Superior temporal gyrus (tissue), 1 donor: ENCODE measurements around the gene SLC29A2.

ENCODE experiments used
- DNase-seq: peaks from one replicate; pipeline ENCODE4 v3.0.0-alpha.2; 2016; ENCODE audit errors: extremely low spot score

Gene SLC29A2

GRCh38 chr11:66371627-66372415 is at the start of gene SLC29A2:
SLC29A2 (minus strand) TSS chr11:66371760; CDS start chr11:66371591, 169 bp downstream.
- DNase-seq, result no peak

- peak; percentile 24 for DNase-seq
These were observed 49.3 kb upstream of the SLC29A2 start, which contains the start of gene NPAS4 for GRCh38 chr11:66420671-66421476. NPAS4 (plus strand) TSS chr11:66421035; CDS start chr11:66421180, 145 bp downstream.

GRCh38 chr11:66419825-66420224 is 48.3 kb upstream of the SLC29A2 start:
- no peak for DNase-seq

GRCh38 chr11:66418986-66419308 is 47.4 kb upstream of the SLC29A2 start:
- DNase-seq, result no peak

GRCh38 chr11:66418168-66418985 is 46.8 kb upstream of the SLC29A2 start:
- peak; percentile 71 for DNase-seq

- DNase-seq, result peak; percentile 76
These were observed 45.4 kb upstream of the SLC29A2 start for GRCh38 chr11:66417000-66417399.

- no peak for DNase-seq
These were observed 43.9 kb upstream of the SLC29A2 start for GRCh38 chr11:66415423-66415822.

- DNase-seq, result no peak
These were observed 42.8 kb upstream of the SLC29A2 start for GRCh38 chr11:66414120-66414934.

GRCh38 chr11:66413167-66413566 is 41.6 kb upstream of the SLC29A2 start:
- DNase-seq, result no peak

GRCh38 chr11:66412110-66412509 is 40.5 kb upstream of the SLC29A2 start:
- DNase-seq, result no peak

GRCh38 chr11:66411323-66411722 is 39.8 kb upstream of the SLC29A2 start:
- no peak for DNase-seq

- DNase-seq, result no peak
These were observed 38.6 kb upstream of the SLC29A2 start for GRCh38 chr11:66410191-66410590.

- DNase-seq, result no peak
These were observed 37.7 kb upstream of the SLC29A2 start for GRCh38 chr11:66409226-66409625.

- DNase-seq, result peak; percentile 92
These were observed 37.1 kb upstream of the SLC29A2 start for GRCh38 chr11:66408488-66409214.

- DNase-seq, result no peak
These were observed 36.1 kb upstream of the SLC29A2 start for GRCh38 chr11:66407651-66408050.

- DNase-seq, result no peak
These were observed 22.4 kb upstream of the SLC29A2 start for GRCh38 chr11:66393954-66394353.

- no peak for DNase-seq
These were observed 19.8 kb upstream of the SLC29A2 start for GRCh38 chr11:66391322-66391721.

GRCh38 chr11:66388780-66389386 is 17.3 kb upstream of the SLC29A2 start:
- peak; percentile 59 for DNase-seq

- DNase-seq, result peak; percentile 95
These were observed 14.9 kb upstream of the SLC29A2 start for GRCh38 chr11:66386171-66387069.
